PC-3 (cell line): ENCODE measurements around the gene RPS6KA2. TPM values are rescaled to one million over a fixed set of nuclear protein-coding genes. Genes with fewer than 3 reads are reported as not detected.

Source experiments
- ATAC-seq: fragments of 200-7000 bp; cut with Tn5 transposase; 2 replicates; pipeline ENCODE4 v1.9.1; 2020; ENCODE audit warnings: mild to moderate bottlenecking, moderate library complexity
- BruUV-seq: library from RNA; stranded (reverse); fragments of 400-500 nt; replicated peaks from 2 replicates; lab custom pipeline; 2021; lab: Mats Ljungman, UMichigan
- CTCF ChIA-PET: fragments of 300-600 bp; sonication (Branson Sonifier 250); formaldehyde crosslinking; loops from one replicate; lab custom pipeline; 2022; ENCODE audit warnings: antibody characterized with exemption; lab: Charles Lee
- POLR2A ChIA-PET: fragments of 300-600 bp; sonication (Branson Sonifier 250); formaldehyde crosslinking; loops from one replicate; lab custom pipeline; 2022; ENCODE audit warnings: antibody characterized with exemption; ENCODE audit not compliant: unreplicated experiment; lab: Charles Lee
- DNase-seq: peaks from one replicate; pipeline ENCODE4 v3.0.0-alpha.2; 2015
- H2AFZ ChIP-seq: fragments of 300-600 bp; sonication (generic); 2 replicates; pipeline ENCODE4 v1.6.0; 2016; ENCODE audit warnings: antibody characterized with exemption, low read length
- H3F3A ChIP-seq: fragments of 300-600 bp; sonication (generic); one replicate; pipeline ENCODE4 v1.6.0; 2017; ENCODE audit warnings: antibody characterized with exemption, low read length, control low read depth, mild to moderate bottlenecking; ENCODE audit not compliant: unreplicated experiment
- H3K27ac ChIP-seq: fragments of 300-600 bp; sonication (generic); 2 replicates; pipeline ENCODE4 v1.5.1; 2016; ENCODE audit warnings: mild to moderate bottlenecking, low read length
- H3K27me3 ChIP-seq: fragments of 300-600 bp; sonication (generic); 2 replicates; pipeline ENCODE4 v1.6.1; 2016; ENCODE audit warnings: low read length, mixed read lengths
- H3K36me3 ChIP-seq: fragments of 300-600 bp; sonication (generic); 2 replicates; pipeline ENCODE4 v1.6.1; 2016; ENCODE audit warnings: low read depth, mixed run types, low read length, mixed read lengths
- H3K4me1 ChIP-seq: fragments of 300-600 bp; sonication (generic); 2 replicates; pipeline ENCODE4 v1.5.1; 2016; ENCODE audit warnings: low read length; ENCODE audit not compliant: insufficient read depth
- H3K4me2 ChIP-seq: fragments of 300-600 bp; sonication (generic); 2 replicates; pipeline ENCODE4 v1.6.0; 2016; ENCODE audit warnings: low read length
- H3K4me3 ChIP-seq: fragments of 300-600 bp; sonication (generic); 2 replicates; pipeline ENCODE4 v1.5.1; 2016; ENCODE audit warnings: mild to moderate bottlenecking, low read length, mixed read lengths
- H3K79me2 ChIP-seq: fragments of 300-600 bp; sonication (generic); 2 replicates; pipeline ENCODE4 v1.6.1; 2017; ENCODE audit warnings: low read length, mixed read lengths
- H3K9ac ChIP-seq: fragments of 300-600 bp; sonication (generic); 2 replicates; pipeline ENCODE4 v1.6.0; 2016; ENCODE audit warnings: mild to moderate bottlenecking, low read length
- H3K9me2 ChIP-seq: fragments of 300-600 bp; sonication (generic); replicated peaks from 2 replicates; pipeline ENCODE4 v1.6.1; 2016; ENCODE audit warnings: mixed run types, low read length, mixed read lengths
- H3K9me3 ChIP-seq: fragments of 300-600 bp; sonication (generic); 2 replicates; pipeline ENCODE4 v1.6.1; 2016; ENCODE audit warnings: low read length, mixed read lengths
- H4K20me1 ChIP-seq: fragments of 300-600 bp; sonication (generic); 2 replicates; pipeline ENCODE4 v1.6.1; 2016; ENCODE audit warnings: low read length, mixed read lengths
- CTCF ChIP-seq: fragments of 300-600 bp; sonication (generic); conservative IDR thresholded peaks from 2 replicates; pipeline ENCODE4 v1.5.1; 2017; ENCODE audit warnings: antibody characterized with exemption, low read depth, mild to moderate bottlenecking, low read length
- EZH2 ChIP-seq: fragments of 300-600 bp; sonication (generic); IDR thresholded peaks from one replicate; pipeline ENCODE4 v1.6.1; 2017; ENCODE audit warnings: antibody characterized with exemption, mild to moderate bottlenecking, low read length; ENCODE audit not compliant: unreplicated experiment
- EZH2phosphoT487 ChIP-seq: fragments of 300-600 bp; sonication (generic); IDR thresholded peaks from 2 replicates; pipeline ENCODE4 v1.6.1; 2018; ENCODE audit warnings: mild to moderate bottlenecking, antibody characterized with exemption, low read length, borderline replicate concordance
- intact Hi-C: fragments of 100-400 bp; cut with micrococcal nuclease; formaldehyde crosslinking; loops from 2 replicates; pipeline ENCODE4 v1.9.0; 2023
- total RNA-seq: library from RNA; depleted of rRNA; stranded (reverse); fragments of >200 nt; gene quantifications from 2 replicates; pipeline ENCODE4 v1.2.3, GENCODE V29; 2014

Gene RPS6KA2
- total RNA-seq, 1 experiment from 2014 or later: 5.1 TPM

- intact Hi-C loops: no loop called here
- DNase-seq: no peak
- Histone ChIP-seq H3K9me2 (no peaks in the 10 kb centered on the region), H3K79me2 (no peaks in the 10 kb centered on the region), H3K27me3 (no peaks in the 10 kb centered on the region), H3K9me3 (no peaks in the 10 kb centered on the region), H3K27ac (no peak overlapping the region), H4K20me1 (no peaks in the 10 kb centered on the region), H3F3A (no peaks in the 10 kb centered on the region), H2AFZ (no peak overlapping the region), H3K4me3 (no peak overlapping the region), H3K4me1 (peaks cover 9% of the 10 kb centered on the region; the same call in 1 of the 2 replicates), H3K36me3 (no peaks in the 10 kb centered on the region), H3K4me2 (no peak overlapping the region), H3K9ac (no peak overlapping the region)
- no TSS peak for BruUV-seq
- no peak for ATAC-seq
- ChIA-PET POLR2A (no interaction called here), CTCF (no interaction called here)
- TF ChIP-seq CTCF (no peak), EZH2phosphoT487 (no peak), EZH2 (no peak)
These were observed 51.8 kb downstream of the RPS6KA2 start for GRCh38 chr6:166575205-166575604.

GRCh38 chr6:166573511-166574216, 53.4 kb downstream of the RPS6KA2 start:
- no peak for TF ChIP-seq EZH2phosphoT487
- TF ChIP-seq EZH2: no peak
- no peak for TF ChIP-seq CTCF
- Histone ChIP-seq H3F3A (no peaks in the 10 kb centered on the region), H3K4me3 (no peak overlapping the region), H3K9me3 (no peaks in the 10 kb centered on the region), H3K4me1 (peaks cover 9% of the 10 kb centered on the region; the same call in 1 of the 2 replicates), H4K20me1 (no peaks in the 10 kb centered on the region), H3K27me3 (no peaks in the 10 kb centered on the region), H3K36me3 (no peaks in the 10 kb centered on the region), H3K4me2 (no peak overlapping the region), H3K9me2 (no peaks in the 10 kb centered on the region), H3K27ac (no peak overlapping the region), H2AFZ (no peak overlapping the region), H3K79me2 (no peaks in the 10 kb centered on the region), H3K9ac (no peak overlapping the region)
- ChIA-PET CTCF (no interaction called here), POLR2A (no interaction called here)
- ATAC-seq (no peak), DNase-seq (no peak)
- no TSS peak for BruUV-seq
- intact Hi-C loops: loop anchor here (2.0 to 5.0 kb wide), 3 partner anchors 17 to 53 kb away; partner anchors contain the start of gene RPS6KA2
